DOHH2 (cell line): ENCODE measurements around the gene MORN3.
"Not testable (repeated sequence)": the region's sequence is repeated elsewhere in the genome, so short reads cannot be mapped to it uniquely, and the experiment has no call there.

ENCODE experiments used
- H3F3A ChIP-seq: fragments of 200-600 bp; sonication (generic), shearing (Covaris generic); 2 replicates; pipeline ENCODE4 v1.6.0; 2016; ENCODE audit warnings: antibody characterized with exemption, mild to moderate bottlenecking; ENCODE audit not compliant: control insufficient read depth, insufficient read depth
- H3K27ac ChIP-seq: fragments of 200-600 bp; sonication (generic); 2 replicates; pipeline ENCODE4 v1.5.1; 2014; ENCODE audit warnings: low read depth, mild to moderate bottlenecking, low read length, moderate library complexity
- H3K27me3 ChIP-seq: fragments of 200-600 bp; sonication (generic); 2 replicates; pipeline ENCODE4 v1.6.1; 2014; ENCODE audit warnings: mild to moderate bottlenecking, low read length, mixed read lengths; ENCODE audit not compliant: control insufficient read depth
- H3K36me3 ChIP-seq: fragments of 200-600 bp; sonication (generic); 2 replicates; pipeline ENCODE4 v1.6.1; 2014; ENCODE audit warnings: mild to moderate bottlenecking, low read length, moderate library complexity, mixed read lengths; ENCODE audit not compliant: control insufficient read depth
- H3K4me1 ChIP-seq: fragments of 200-600 bp; sonication (generic); 2 replicates; pipeline ENCODE4 v1.6.1; 2014; ENCODE audit warnings: mild to moderate bottlenecking, low read length, mixed read lengths; ENCODE audit not compliant: control insufficient read depth
- H3K4me2 ChIP-seq: fragments of 200-600 bp; sonication (generic); 2 replicates; pipeline ENCODE4 v1.6.0; 2014; ENCODE audit warnings: mild to moderate bottlenecking, low read length, moderate library complexity
- H3K4me3 ChIP-seq: fragments of 200-600 bp; sonication (generic); 2 replicates; pipeline ENCODE4 v1.5.1; 2014; ENCODE audit warnings: mild to moderate bottlenecking, low read length, mixed read lengths
- H3K79me2 ChIP-seq: fragments of 200-600 bp; sonication (generic); 2 replicates; pipeline ENCODE4 v1.6.1; 2014; ENCODE audit warnings: mild to moderate bottlenecking, low read length, mixed read lengths; ENCODE audit not compliant: control insufficient read depth
- H3K9me2 ChIP-seq: fragments of 200-600 bp; sonication (generic); replicated peaks from 2 replicates; pipeline ENCODE4 v1.6.1; 2014; ENCODE audit warnings: mild to moderate bottlenecking, low read length, mixed read lengths; ENCODE audit not compliant: control insufficient read depth
- H3K9me3 ChIP-seq: fragments of 200-600 bp; sonication (generic); 2 replicates; pipeline ENCODE4 v1.6.1; 2014; ENCODE audit warnings: antibody characterized with exemption, low read length, mixed read lengths; ENCODE audit not compliant: control insufficient read depth, insufficient read depth
- H4K20me1 ChIP-seq: fragments of 200-600 bp; sonication (generic); 2 replicates; pipeline ENCODE4 v1.6.0; 2014; ENCODE audit warnings: low read depth, mild to moderate bottlenecking, antibody characterized with exemption, low read length, moderate library complexity; ENCODE audit not compliant: control insufficient read depth, insufficient read depth
- CTCF ChIP-seq: fragments of 200-600 bp; sonication (generic); IDR thresholded peaks from one replicate; pipeline ENCODE4 v1.5.1; 2014; ENCODE audit warnings: antibody characterized with exemption, mild to moderate bottlenecking, low read depth, low read length; ENCODE audit not compliant: poor library complexity, severe bottlenecking
- EZH2phosphoT487 ChIP-seq: fragments of 200-600 bp; sonication (generic); IDR thresholded peaks from 2 replicates; pipeline ENCODE4 v1.6.1; 2017; ENCODE audit warnings: borderline replicate concordance, mild to moderate bottlenecking, antibody characterized with exemption, low read length, moderate library complexity, mixed read lengths

The MORN3 gene

GRCh38 chr12:121668750-121669520 is 519 bp downstream of the MORN3 start:
- Histone ChIP-seq H3K4me2 (no peak overlapping the region), H3K9me3 (no peaks in the 10 kb centered on the region), H3K9me2 (no peaks in the 10 kb centered on the region), H3K36me3 (peaks cover 27% of the 10 kb centered on the region), H3K27me3 (no peaks in the 10 kb centered on the region), H3K27ac (no peak overlapping the region), H3K79me2 (peaks cover 35% of the 10 kb centered on the region), H4K20me1 (no peaks in the 10 kb centered on the region; the same call in 1 of the 2 replicates), H3K4me1 (peaks cover 41% of the 10 kb centered on the region), H3F3A (peaks cover 20% of the 10 kb centered on the region; the same call in 1 of the 2 replicates), H3K4me3 (no peak overlapping the region)
- TF ChIP-seq CTCF (peak; percentile 78), EZH2phosphoT487 (no peak)

- H4K20me1 ChIP-seq, H3K9me2 ChIP-seq, H3K9me3 ChIP-seq, H3K4me2 ChIP-seq, H3K4me3 ChIP-seq, H3K27me3 ChIP-seq, H3K27ac ChIP-seq: not testable (repeated sequence)
- H3K36me3 ChIP-seq = peaks cover 27% of the 10 kb centered on the region
- H3K4me1 ChIP-seq = peaks cover 32% of the 10 kb centered on the region
- H3K79me2 ChIP-seq = peaks cover 35% of the 10 kb centered on the region
- peaks cover 18% of the 10 kb centered on the region for H3F3A ChIP-seq
These were observed 2.6 kb downstream of the MORN3 start for GRCh38 chr12:121666829-121667228.

GRCh38 chr12:121663610-121663929 is 5.9 kb downstream of the MORN3 start:
- H3K27ac ChIP-seq = peak overlapping the region; percentile 75
- no peaks in the 10 kb centered on the region for H3K9me2 ChIP-seq
- H3K4me2 ChIP-seq = peak overlapping the region; percentile 88

GRCh38 chr12:121661353-121662105 is 7.9 kb downstream of the MORN3 start:
- not testable (repeated sequence) for H3K27ac ChIP-seq, H3K9me2 ChIP-seq, H3K4me3 ChIP-seq, H4K20me1 ChIP-seq, H3K9me3 ChIP-seq, H3K27me3 ChIP-seq, H3K4me2 ChIP-seq
- Histone ChIP-seq H3K4me1 (peaks cover 40% of the 10 kb centered on the region), H3K79me2 (peaks cover 23% of the 10 kb centered on the region), H3F3A (peaks cover 16% of the 10 kb centered on the region), H3K36me3 (peaks cover 14% of the 10 kb centered on the region)

More at GRCh38 chr12:121663610-121663929, 5.9 kb downstream of the MORN3 start:
- no peaks in the 10 kb centered on the region for H3K27me3 ChIP-seq
- H3K9me3 ChIP-seq = no peaks in the 10 kb centered on the region
- TF ChIP-seq CTCF (no peak), EZH2phosphoT487 (no peak)
- H3F3A ChIP-seq = peaks cover 12% of the 10 kb centered on the region
- H3K4me1 ChIP-seq = peaks cover 39% of the 10 kb centered on the region
- peak overlapping the region; percentile 99 for H3K4me3 ChIP-seq
- peaks cover 26% of the 10 kb centered on the region for H3K79me2 ChIP-seq
- H3K36me3 ChIP-seq = peaks cover 19% of the 10 kb centered on the region
- no peaks in the 10 kb centered on the region for H4K20me1 ChIP-seq
